GM12878 (cell line): Measurements from ENCODE around the gene C12orf43. TPM values are rescaled to one million over a fixed set of nuclear protein-coding genes. Genes with fewer than 3 reads are reported as not detected.

Experiments used
- ATAC-seq: fragments of 200-7000 bp; cut with Tn5 transposase; 3 replicates; pipeline ENCODE4 v1.9.1; 2020; ENCODE audit warnings: mild to moderate bottlenecking, moderate library complexity
- BruUV-seq: library from RNA; stranded (reverse); fragments of 400-500 nt; replicated peaks from 2 replicates; lab custom pipeline; 2021; lab: Mats Ljungman, UMichigan
- CTCF ChIA-PET: fragments of 300-600 bp; sonication (Branson Sonifier 250); formaldehyde crosslinking; extraction: SDS; loops from one replicate; lab custom pipeline; 2021; ENCODE audit warnings: inconsistent platforms; lab: Yijun Ruan, JAX
- POLR2A ChIA-PET: fragments of 350-600 bp; formaldehyde crosslinking; extraction: SDS; loops from one replicate; lab custom pipeline; 2021; ENCODE audit warnings: inconsistent platforms; lab: Charles Lee
- RAD21 ChIA-PET: fragments of 300-600 bp; sonication (Branson Sonifier 250); formaldehyde crosslinking; loops from one replicate; lab custom pipeline; 2023; ENCODE audit warnings: antibody characterized with exemption; ENCODE audit not compliant: unreplicated experiment; lab: Charles Lee
- SMC1A ChIA-PET: fragments of 300-600 bp; sonication (Branson Sonifier 250); formaldehyde crosslinking; loops from one replicate; lab custom pipeline; 2023; ENCODE audit not compliant: unreplicated experiment, uncharacterized antibody; lab: Charles Lee
- DNase-seq: peaks from one replicate; pipeline ENCODE4 v3.0.0-alpha.2; 2011; ENCODE audit warnings: low read depth, low spot score
- FAIRE-seq: peaks from 3 replicates; lab custom pipeline; 2011; peaks lifted over from hg19 to GRCh38; lab: Jason Lieb, UNC
- H2AFZ ChIP-seq: 2 replicates; pipeline ENCODE4 v1.6.0; 2011; ENCODE audit warnings: low read depth, low read length, control low read depth; ENCODE audit not compliant: control insufficient read depth
- H3K27ac ChIP-seq: 2 replicates; pipeline ENCODE4 v1.5.1; 2011; ENCODE audit warnings: control low read depth; ENCODE audit not compliant: control insufficient read depth, insufficient read depth
- H3K27me3 ChIP-seq, 2 experiments: replicated peaks in 1 of 2; 2 replicates each; pipeline versions ENCODE4 v1.6.0 to v1.6.1; 2011; ENCODE audit warnings: low read length in 1 of 2; ENCODE audit not compliant: control insufficient read depth in 2 of 2, insufficient read depth in 2 of 2
- H3K36me3 ChIP-seq, 2 experiments: 2 replicates each; pipeline ENCODE4 v1.5.1; 2011; ENCODE audit warnings: low read length in 1 of 2; ENCODE audit not compliant: control insufficient read depth in 2 of 2, insufficient read depth in 2 of 2
- H3K4me1 ChIP-seq: 2 replicates; pipeline ENCODE4 v1.6.1; 2011; ENCODE audit warnings: mild to moderate bottlenecking, low read length, moderate library complexity, mixed read lengths; ENCODE audit not compliant: control insufficient read depth, insufficient read depth
- H3K4me2 ChIP-seq: 2 replicates; pipeline ENCODE4 v1.6.0; 2011; ENCODE audit warnings: control low read depth; ENCODE audit not compliant: control insufficient read depth, insufficient read depth
- H3K4me3 ChIP-seq: fragments of 200-600 bp; sonication (generic); 2 replicates; pipeline ENCODE4 v1.5.1; 2016
- H3K79me2 ChIP-seq: 2 replicates; pipeline ENCODE4 v1.6.0; 2011; ENCODE audit warnings: low read length; ENCODE audit not compliant: control insufficient read depth, insufficient read depth
- H3K9ac ChIP-seq: 2 replicates; pipeline ENCODE4 v1.8.0; 2011; ENCODE audit warnings: low read length, control low read depth, mixed read lengths; ENCODE audit not compliant: control insufficient read depth, insufficient read depth
- H3K9me3 ChIP-seq: replicated peaks from 3 replicates; pipeline ENCODE4 v1.5.1; 2011; ENCODE audit warnings: mild to moderate bottlenecking, low read length; ENCODE audit not compliant: control insufficient read depth, insufficient read depth
- H4K20me1 ChIP-seq: 2 replicates; pipeline ENCODE4 v1.6.0; 2011; ENCODE audit not compliant: control insufficient read depth, insufficient read depth
- WGBS: methylation state at CpG from one replicate; pipeline ENCODE4 v1.1.6; 2016; ENCODE audit warnings: low lambda C conversion rate; ENCODE audit not compliant: insufficient replicate concordance, insufficient coverage; ENCODE audit errors: missing lambda C conversion rate; 5-methylcytosine and 5-hydroxymethylcytosine counted together
- in situ Hi-C: fragments of 300-500 bp; cut with MboI; formaldehyde crosslinking; loops from 9 replicates; pipeline ENCODE4 v1.14.3; 2018; ENCODE audit warnings: mixed read lengths
- intact Hi-C: fragments of 100-400 bp; cut with micrococcal nuclease; formaldehyde crosslinking; loops from one replicate; pipeline ENCODE4 v1.14.2; 2022; ENCODE audit not compliant: unreplicated experiment
- polyA plus RNA-seq, 11 experiments: library from polyadenylated mRNA; depleted of rRNA in 4 of 11; unstranded in 6 of 11; stranded (reverse) in 5 of 11; fragments of >200 nt; fragmentation: Nextera tagmentation in 4 of 11; fragmentation: Illumina TruSeq in 1 of 11; extraction: Ambion mirVana in 4 of 11; extraction: Trizol in 1 of 11; gene quantifications; 1 replicate in 1 of 11; 2 replicates in 10 of 11; pipeline versions ENCODE4 v1.2.1 to v1.2.3, GENCODE V29; 2011 to 2016; ENCODE audit warnings: inconsistent platforms in 2 of 11, missing spikeins in 2 of 11, low read depth in 1 of 11
- total RNA-seq, 4 experiments: library from RNA; depleted of rRNA in 3 of 4; stranded (reverse); fragments of >200 nt in 3 of 4; fragmentation: Illumina TruSeq in 1 of 4; extraction: Trizol in 1 of 4; gene quantifications; 2 replicates each; pipeline versions ENCODE4 v1.2.1 to v1.2.3, GENCODE V29; 2013 to 2021
- TF ChIP-seq, protein P1 (sequence below): IDR thresholded peaks from 2 replicates; pipeline ENCODE4 v1.6.1; 2012; ENCODE audit warnings: improper control_type of control experiment, low read depth, low read length; ENCODE audit not compliant: insufficient replicate concordance
- TF ChIP-seq, protein P2 (sequence below), 3 experiments: IDR thresholded peaks in 2 of 3; conservative IDR thresholded peaks in 1 of 3; 2 replicates each; pipeline ENCODE4 v1.5.1; 2011; ENCODE audit warnings: low read depth in 3 of 3, low read length in 3 of 3, mild to moderate bottlenecking in 3 of 3, control low read depth in 2 of 3, moderate library complexity in 2 of 3, inconsistent platforms in 1 of 3, mixed read lengths in 1 of 3; ENCODE audit not compliant: control insufficient read depth in 2 of 3, insufficient read depth in 1 of 3; ENCODE audit errors: extremely low read depth in 1 of 3

The C12orf43 gene
- total and polyA plus RNA-seq, 10 of the 15 experiments (the other 5 are each of a cell fraction or from before 2014, with no cell fraction given), result 7.5 to 30.8 (median 21.3) TPM

DNA sequence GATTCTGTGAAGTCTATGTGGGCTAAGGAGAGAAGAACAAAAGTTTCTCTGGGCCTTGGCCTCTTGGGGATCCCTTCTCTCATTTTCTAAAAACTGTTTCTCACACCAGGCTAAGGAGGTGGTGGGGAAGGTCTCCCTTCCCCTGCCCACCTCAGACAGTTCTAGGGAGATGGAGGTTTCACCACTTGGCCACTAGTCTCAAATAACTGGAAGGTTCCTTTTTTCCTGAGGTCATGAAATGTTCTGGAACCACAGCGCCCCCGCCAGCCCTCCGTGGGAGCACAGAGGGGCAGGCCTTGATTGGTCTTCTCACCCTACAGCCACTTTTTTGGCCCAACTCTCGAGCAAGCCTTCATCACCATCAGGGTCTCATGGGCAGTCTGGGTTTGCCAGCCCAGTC lies 12.6 kb downstream of the C12orf43 start:
- TF ChIP-seq, protein P1, sequence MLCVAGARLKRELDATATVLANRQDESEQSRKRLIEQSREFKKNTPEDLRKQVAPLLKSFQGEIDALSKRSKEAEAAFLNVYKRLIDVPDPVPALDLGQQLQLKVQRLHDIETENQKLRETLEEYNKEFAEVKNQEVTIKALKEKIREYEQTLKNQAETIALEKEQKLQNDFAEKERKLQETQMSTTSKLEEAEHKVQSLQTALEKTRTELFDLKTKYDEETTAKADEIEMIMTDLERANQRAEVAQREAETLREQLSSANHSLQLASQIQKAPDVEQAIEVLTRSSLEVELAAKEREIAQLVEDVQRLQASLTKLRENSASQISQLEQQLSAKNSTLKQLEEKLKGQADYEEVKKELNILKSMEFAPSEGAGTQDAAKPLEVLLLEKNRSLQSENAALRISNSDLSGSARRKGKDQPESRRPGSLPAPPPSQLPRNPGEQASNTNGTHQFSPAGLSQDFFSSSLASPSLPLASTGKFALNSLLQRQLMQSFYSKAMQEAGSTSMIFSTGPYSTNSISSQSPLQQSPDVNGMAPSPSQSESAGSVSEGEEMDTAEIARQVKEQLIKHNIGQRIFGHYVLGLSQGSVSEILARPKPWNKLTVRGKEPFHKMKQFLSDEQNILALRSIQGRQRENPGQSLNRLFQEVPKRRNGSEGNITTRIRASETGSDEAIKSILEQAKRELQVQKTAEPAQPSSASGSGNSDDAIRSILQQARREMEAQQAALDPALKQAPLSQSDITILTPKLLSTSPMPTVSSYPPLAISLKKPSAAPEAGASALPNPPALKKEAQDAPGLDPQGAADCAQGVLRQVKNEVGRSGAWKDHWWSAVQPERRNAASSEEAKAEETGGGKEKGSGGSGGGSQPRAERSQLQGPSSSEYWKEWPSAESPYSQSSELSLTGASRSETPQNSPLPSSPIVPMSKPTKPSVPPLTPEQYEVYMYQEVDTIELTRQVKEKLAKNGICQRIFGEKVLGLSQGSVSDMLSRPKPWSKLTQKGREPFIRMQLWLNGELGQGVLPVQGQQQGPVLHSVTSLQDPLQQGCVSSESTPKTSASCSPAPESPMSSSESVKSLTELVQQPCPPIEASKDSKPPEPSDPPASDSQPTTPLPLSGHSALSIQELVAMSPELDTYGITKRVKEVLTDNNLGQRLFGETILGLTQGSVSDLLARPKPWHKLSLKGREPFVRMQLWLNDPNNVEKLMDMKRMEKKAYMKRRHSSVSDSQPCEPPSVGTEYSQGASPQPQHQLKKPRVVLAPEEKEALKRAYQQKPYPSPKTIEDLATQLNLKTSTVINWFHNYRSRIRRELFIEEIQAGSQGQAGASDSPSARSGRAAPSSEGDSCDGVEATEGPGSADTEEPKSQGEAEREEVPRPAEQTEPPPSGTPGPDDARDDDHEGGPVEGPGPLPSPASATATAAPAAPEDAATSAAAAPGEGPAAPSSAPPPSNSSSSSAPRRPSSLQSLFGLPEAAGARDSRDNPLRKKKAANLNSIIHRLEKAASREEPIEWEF, result no peak
- TF ChIP-seq, protein P2, sequence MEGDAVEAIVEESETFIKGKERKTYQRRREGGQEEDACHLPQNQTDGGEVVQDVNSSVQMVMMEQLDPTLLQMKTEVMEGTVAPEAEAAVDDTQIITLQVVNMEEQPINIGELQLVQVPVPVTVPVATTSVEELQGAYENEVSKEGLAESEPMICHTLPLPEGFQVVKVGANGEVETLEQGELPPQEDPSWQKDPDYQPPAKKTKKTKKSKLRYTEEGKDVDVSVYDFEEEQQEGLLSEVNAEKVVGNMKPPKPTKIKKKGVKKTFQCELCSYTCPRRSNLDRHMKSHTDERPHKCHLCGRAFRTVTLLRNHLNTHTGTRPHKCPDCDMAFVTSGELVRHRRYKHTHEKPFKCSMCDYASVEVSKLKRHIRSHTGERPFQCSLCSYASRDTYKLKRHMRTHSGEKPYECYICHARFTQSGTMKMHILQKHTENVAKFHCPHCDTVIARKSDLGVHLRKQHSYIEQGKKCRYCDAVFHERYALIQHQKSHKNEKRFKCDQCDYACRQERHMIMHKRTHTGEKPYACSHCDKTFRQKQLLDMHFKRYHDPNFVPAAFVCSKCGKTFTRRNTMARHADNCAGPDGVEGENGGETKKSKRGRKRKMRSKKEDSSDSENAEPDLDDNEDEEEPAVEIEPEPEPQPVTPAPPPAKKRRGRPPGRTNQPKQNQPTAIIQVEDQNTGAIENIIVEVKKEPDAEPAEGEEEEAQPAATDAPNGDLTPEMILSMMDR (IDR thresholded peaks at IDR 0.05 in 2 of 3, conservative IDR thresholded peaks at IDR 0.05 in 1 of 3; ENCODE audit: control insufficient read depth in 2 of 3, extremely low read depth in 1 of 3, insufficient read depth in 1 of 3, low read depth in 3 of 3, low read length in 3 of 3), result peak in 1 of 3 experiments; percentile 8; a peak in 1 of 6 replicates
- intact Hi-C loops (no loop called here), in situ Hi-C loops (no loop called here)
- Histone ChIP-seq H3K27ac (no peak overlapping the region), H4K20me1 (no peaks in the 10 kb centered on the region), H3K27me3 (no peaks in the 10 kb centered on the region), H3K36me3 (peaks cover 10 to 12% of the 10 kb centered on the region in 2 experiments), H3K4me3 (no peak overlapping the region), H3K4me1 (no peaks in the 10 kb centered on the region), H2AFZ (no peak overlapping the region), H3K9me3 (no peaks in the 10 kb centered on the region), H3K9ac (no peak overlapping the region), H3K79me2 (no peaks in the 10 kb centered on the region), H3K4me2 (no peak overlapping the region)
- FAIRE-seq, result no peak
- DNase-seq, result no peak
- ChIA-PET RAD21 (no interaction called here), POLR2A (no interaction called here), CTCF (interaction anchor here (0.9 to 1.8 kb wide), 3 partner anchors 54 to 107 kb away, joined by 3 to 6 read pairs (median 4); no protein-coding TSS in a partner anchor), SMC1A (interaction anchor here (2.1 kb wide), 1 partner anchor 56 kb away, joined by 10 read pairs; no protein-coding TSS in a partner anchor)
- ATAC-seq, result no peak
- WGBS, result 96% methylated on average over 4 of the region's 4 CpGs
- BruUV-seq, result no TSS peak
